ENCODE data around the gene SLC9A3.

Gene SLC9A3

GRCh38 chr5:430214-430925 lies 93.9 kb downstream of the SLC9A3 start:
- Histone ChIP-seq H4K20me1 (ENCODE audit: insufficient read depth, low read length) (no peaks in the 10 kb centered on the region), H3K4me2 (ENCODE audit: insufficient read depth, low read length) (no peak overlapping the region), H3K27me3 (ENCODE audit: insufficient read depth, low read length, poor library complexity) (no peaks in the 10 kb centered on the region), H3K9ac (ENCODE audit: low read depth, low read length) (no peak overlapping the region), H3K9me3 (ENCODE audit: insufficient read depth, low read length, severe bottlenecking) (no peaks in the 10 kb centered on the region), H3K4me3 (ENCODE audit: low read depth in 1 of 2, low read length in 2 of 2) (no peak overlapping the region), H3K4me1 (ENCODE audit: insufficient read depth, low read length) (no peaks in the 10 kb centered on the region), H3K36me3 (ENCODE audit: insufficient read depth, low read length) (no peaks in the 10 kb centered on the region), H2AFZ (ENCODE audit: low read depth, low read length) (no peak overlapping the region), H3K27ac (ENCODE audit: low read length) (no peak overlapping the region), H3K79me2 (ENCODE audit: insufficient read depth, low read length) (no peaks in the 10 kb centered on the region)
- no peak for ATAC-seq (ENCODE audit: insufficient read depth, low read depth)
- TF ChIP-seq EZH2 (IDR thresholded peaks at IDR 0.05; ENCODE audit: borderline replicate concordance, low read depth, low read length, severe bottlenecking): no peak
- no peak for TF ChIP-seq CTCF (IDR thresholded peaks at IDR 0.05; ENCODE audit: borderline replicate concordance, extremely low read depth, low read length, poor library complexity, severe bottlenecking)
- DNase-seq: no peak

- Histone ChIP-seq H3K36me3 (ENCODE audit: insufficient read depth, low read length) (no peaks in the 10 kb centered on the region), H4K20me1 (ENCODE audit: insufficient read depth, low read length) (no peaks in the 10 kb centered on the region), H3K4me1 (ENCODE audit: insufficient read depth, low read length) (no peaks in the 10 kb centered on the region), H3K79me2 (ENCODE audit: insufficient read depth, low read length) (no peaks in the 10 kb centered on the region), H2AFZ (ENCODE audit: low read depth, low read length) (no peak overlapping the region), H3K4me3 (ENCODE audit: low read depth in 1 of 2, low read length in 2 of 2) (no peak overlapping the region), H3K27me3 (ENCODE audit: insufficient read depth, low read length, poor library complexity) (no peaks in the 10 kb centered on the region), H3K9ac (ENCODE audit: low read depth, low read length) (no peak overlapping the region), H3K9me3 (ENCODE audit: insufficient read depth, low read length, severe bottlenecking) (no peaks in the 10 kb centered on the region), H3K4me2 (ENCODE audit: insufficient read depth, low read length) (no peak overlapping the region), H3K27ac (ENCODE audit: low read length) (no peak overlapping the region)
- DNase-seq (no peak), ATAC-seq (ENCODE audit: insufficient read depth, low read depth) (no peak)
- TF ChIP-seq CTCF (IDR thresholded peaks at IDR 0.05; ENCODE audit: borderline replicate concordance, extremely low read depth, low read length, poor library complexity, severe bottlenecking): no peak
- TF ChIP-seq EZH2 (IDR thresholded peaks at IDR 0.05; ENCODE audit: borderline replicate concordance, low read depth, low read length, severe bottlenecking): no peak
Measured at GRCh38 chr5:429453-430188, 94.6 kb downstream of the SLC9A3 start.

- Histone ChIP-seq H2AFZ (ENCODE audit: low read depth, low read length) (no peak overlapping the region), H3K27me3 (ENCODE audit: insufficient read depth, low read length, poor library complexity) (no peaks in the 10 kb centered on the region), H3K4me3 (ENCODE audit: low read depth in 1 of 2, low read length in 2 of 2) (no peak overlapping the region), H3K4me1 (ENCODE audit: insufficient read depth, low read length) (no peaks in the 10 kb centered on the region), H3K9me3 (ENCODE audit: insufficient read depth, low read length, severe bottlenecking) (no peaks in the 10 kb centered on the region), H3K36me3 (ENCODE audit: insufficient read depth, low read length) (no peaks in the 10 kb centered on the region), H3K9ac (ENCODE audit: low read depth, low read length) (no peak overlapping the region), H4K20me1 (ENCODE audit: insufficient read depth, low read length) (no peaks in the 10 kb centered on the region), H3K4me2 (ENCODE audit: insufficient read depth, low read length) (no peak overlapping the region), H3K79me2 (ENCODE audit: insufficient read depth, low read length) (no peaks in the 10 kb centered on the region), H3K27ac (ENCODE audit: low read length) (no peak overlapping the region)
- TF ChIP-seq CTCF (IDR thresholded peaks at IDR 0.05; ENCODE audit: borderline replicate concordance, extremely low read depth, low read length, poor library complexity, severe bottlenecking) (no peak), EZH2 (IDR thresholded peaks at IDR 0.05; ENCODE audit: borderline replicate concordance, low read depth, low read length, severe bottlenecking) (no peak)
- no peak for DNase-seq
- ATAC-seq (ENCODE audit: insufficient read depth, low read depth): no peak
Measured at GRCh38 chr5:428754-429452, 95.3 kb downstream of the SLC9A3 start.

Measured in DND-41 (cell line).